Measurements from ENCODE around the gene DKK2.

DNA sequence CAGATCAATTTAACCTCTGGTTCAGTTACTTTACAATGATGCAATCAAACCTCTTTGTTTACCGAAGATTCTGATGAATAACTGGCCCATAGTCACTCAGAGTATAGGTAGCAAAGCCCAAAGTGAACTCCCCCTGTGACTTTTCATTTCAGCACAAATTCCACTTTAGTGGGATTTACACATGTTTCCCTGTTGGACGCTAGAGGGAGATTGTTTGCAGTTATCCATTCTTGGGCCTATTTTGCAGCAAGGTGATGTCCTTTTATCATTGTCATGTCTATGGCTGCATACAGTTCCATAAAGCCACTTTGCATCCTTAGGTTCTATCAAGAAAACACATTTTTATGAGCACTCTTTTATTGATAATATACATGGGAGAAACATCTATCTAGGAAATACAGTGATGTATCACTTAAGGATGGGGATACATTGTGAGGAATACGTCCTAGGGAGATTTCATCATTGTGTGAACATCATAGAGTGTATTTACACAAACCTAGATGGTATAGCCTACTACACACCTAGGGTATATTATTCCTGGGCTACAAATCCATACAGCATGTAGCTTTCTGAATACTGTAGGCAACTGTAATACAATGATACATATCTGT, 14.5 kb upstream of the DKK2 start:
- TF ChIP-seq CEBPB (IDR thresholded peaks at IDR 0.05), result no peak
- no peak for TF ChIP-seq CREB1 (IDR thresholded peaks at IDR 0.05; ENCODE audit: low read depth)
- TF ChIP-seq RAD21 (IDR thresholded peaks at IDR 0.05; ENCODE audit: low read depth), result peak; percentile 46
- TF ChIP-seq, protein P1, sequence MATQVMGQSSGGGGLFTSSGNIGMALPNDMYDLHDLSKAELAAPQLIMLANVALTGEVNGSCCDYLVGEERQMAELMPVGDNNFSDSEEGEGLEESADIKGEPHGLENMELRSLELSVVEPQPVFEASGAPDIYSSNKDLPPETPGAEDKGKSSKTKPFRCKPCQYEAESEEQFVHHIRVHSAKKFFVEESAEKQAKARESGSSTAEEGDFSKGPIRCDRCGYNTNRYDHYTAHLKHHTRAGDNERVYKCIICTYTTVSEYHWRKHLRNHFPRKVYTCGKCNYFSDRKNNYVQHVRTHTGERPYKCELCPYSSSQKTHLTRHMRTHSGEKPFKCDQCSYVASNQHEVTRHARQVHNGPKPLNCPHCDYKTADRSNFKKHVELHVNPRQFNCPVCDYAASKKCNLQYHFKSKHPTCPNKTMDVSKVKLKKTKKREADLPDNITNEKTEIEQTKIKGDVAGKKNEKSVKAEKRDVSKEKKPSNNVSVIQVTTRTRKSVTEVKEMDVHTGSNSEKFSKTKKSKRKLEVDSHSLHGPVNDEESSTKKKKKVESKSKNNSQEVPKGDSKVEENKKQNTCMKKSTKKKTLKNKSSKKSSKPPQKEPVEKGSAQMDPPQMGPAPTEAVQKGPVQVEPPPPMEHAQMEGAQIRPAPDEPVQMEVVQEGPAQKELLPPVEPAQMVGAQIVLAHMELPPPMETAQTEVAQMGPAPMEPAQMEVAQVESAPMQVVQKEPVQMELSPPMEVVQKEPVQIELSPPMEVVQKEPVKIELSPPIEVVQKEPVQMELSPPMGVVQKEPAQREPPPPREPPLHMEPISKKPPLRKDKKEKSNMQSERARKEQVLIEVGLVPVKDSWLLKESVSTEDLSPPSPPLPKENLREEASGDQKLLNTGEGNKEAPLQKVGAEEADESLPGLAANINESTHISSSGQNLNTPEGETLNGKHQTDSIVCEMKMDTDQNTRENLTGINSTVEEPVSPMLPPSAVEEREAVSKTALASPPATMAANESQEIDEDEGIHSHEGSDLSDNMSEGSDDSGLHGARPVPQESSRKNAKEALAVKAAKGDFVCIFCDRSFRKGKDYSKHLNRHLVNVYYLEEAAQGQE (IDR thresholded peaks at IDR 0.05; ENCODE audit: low read depth), result no peak

Measured in Ishikawa (cell line).